GM06990 (cell line): Measurements from ENCODE around the gene ANKRD13C.

Experiments used
- DNase-seq: peaks from one replicate; pipeline ENCODE4 v3.0.0-alpha.2; 2011; ENCODE audit not compliant: insufficient read length; ENCODE audit errors: extremely low read depth
- H3K27me3 ChIP-seq: replicated peaks from 2 replicates; pipeline ENCODE4 v1.6.0; 2011; ENCODE audit warnings: low read length; ENCODE audit not compliant: control insufficient read depth, insufficient read depth
- H3K36me3 ChIP-seq: 2 replicates; pipeline ENCODE4 v1.5.1; 2011; ENCODE audit warnings: low read length; ENCODE audit not compliant: control insufficient read depth, insufficient read depth
- H3K4me3 ChIP-seq: replicated peaks from 2 replicates; pipeline ENCODE4 v1.5.1; 2011; ENCODE audit warnings: low read depth, mild to moderate bottlenecking, control low read depth, low read length
- TF ChIP-seq, protein P1 (sequence below): IDR thresholded peaks from 2 replicates; pipeline ENCODE4 v1.5.1; 2011; ENCODE audit warnings: low read length, control low read depth, mild to moderate bottlenecking, inconsistent platforms; ENCODE audit not compliant: insufficient read depth, poor library complexity, severe bottlenecking

ANKRD13C gene

DNA sequence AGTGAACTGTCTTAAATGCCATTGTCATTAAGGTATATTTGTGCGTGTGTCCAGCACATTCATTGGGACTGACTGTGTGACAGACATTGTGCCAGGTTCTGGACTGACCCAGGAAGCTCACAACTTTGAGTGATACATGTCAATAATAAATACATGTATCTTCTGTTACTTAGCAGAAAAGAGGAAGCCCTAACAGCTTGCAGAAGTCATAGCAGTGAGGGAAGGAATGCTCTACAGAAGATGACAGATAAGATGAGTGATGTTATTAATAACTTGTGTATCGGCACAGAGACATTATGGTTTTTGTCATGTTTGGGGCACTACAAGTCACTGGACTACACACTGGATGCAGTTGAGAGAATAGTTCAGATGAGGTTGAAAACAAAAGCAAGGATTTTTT is 134.5 kb downstream of the ANKRD13C start:
- TF ChIP-seq, protein P1, sequence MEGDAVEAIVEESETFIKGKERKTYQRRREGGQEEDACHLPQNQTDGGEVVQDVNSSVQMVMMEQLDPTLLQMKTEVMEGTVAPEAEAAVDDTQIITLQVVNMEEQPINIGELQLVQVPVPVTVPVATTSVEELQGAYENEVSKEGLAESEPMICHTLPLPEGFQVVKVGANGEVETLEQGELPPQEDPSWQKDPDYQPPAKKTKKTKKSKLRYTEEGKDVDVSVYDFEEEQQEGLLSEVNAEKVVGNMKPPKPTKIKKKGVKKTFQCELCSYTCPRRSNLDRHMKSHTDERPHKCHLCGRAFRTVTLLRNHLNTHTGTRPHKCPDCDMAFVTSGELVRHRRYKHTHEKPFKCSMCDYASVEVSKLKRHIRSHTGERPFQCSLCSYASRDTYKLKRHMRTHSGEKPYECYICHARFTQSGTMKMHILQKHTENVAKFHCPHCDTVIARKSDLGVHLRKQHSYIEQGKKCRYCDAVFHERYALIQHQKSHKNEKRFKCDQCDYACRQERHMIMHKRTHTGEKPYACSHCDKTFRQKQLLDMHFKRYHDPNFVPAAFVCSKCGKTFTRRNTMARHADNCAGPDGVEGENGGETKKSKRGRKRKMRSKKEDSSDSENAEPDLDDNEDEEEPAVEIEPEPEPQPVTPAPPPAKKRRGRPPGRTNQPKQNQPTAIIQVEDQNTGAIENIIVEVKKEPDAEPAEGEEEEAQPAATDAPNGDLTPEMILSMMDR: no peak
- no peak for DNase-seq
- H3K27me3 ChIP-seq: no peaks in the 10 kb centered on the region
- H3K36me3 ChIP-seq: peaks cover 4% of the 10 kb centered on the region
- H3K4me3 ChIP-seq: no peak overlapping the region

DNA sequence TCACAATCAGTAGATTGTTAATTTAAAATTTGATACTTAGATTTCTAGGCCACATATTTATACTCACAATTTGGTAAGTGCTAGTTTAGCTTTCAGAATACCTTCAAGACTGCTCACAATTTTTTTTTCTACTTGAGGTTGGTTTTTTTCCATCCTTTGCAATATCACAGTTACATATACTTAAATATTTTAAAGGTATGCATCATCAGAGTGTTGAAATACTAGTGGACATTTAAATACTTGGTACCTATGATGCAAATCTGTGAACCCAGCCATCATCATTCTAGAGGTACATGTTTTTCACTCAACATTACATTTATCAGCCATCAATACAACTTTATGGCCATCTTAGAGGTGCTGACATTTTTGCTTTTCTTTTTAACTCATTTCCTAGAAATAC is 143.0 kb downstream of the ANKRD13C start:
- TF ChIP-seq, protein P1: no peak
- no peak for DNase-seq
- H3K4me3 ChIP-seq: no peak overlapping the region
- no peaks in the 10 kb centered on the region for H3K27me3 ChIP-seq
- peaks cover 2% of the 10 kb centered on the region for H3K36me3 ChIP-seq

DNA sequence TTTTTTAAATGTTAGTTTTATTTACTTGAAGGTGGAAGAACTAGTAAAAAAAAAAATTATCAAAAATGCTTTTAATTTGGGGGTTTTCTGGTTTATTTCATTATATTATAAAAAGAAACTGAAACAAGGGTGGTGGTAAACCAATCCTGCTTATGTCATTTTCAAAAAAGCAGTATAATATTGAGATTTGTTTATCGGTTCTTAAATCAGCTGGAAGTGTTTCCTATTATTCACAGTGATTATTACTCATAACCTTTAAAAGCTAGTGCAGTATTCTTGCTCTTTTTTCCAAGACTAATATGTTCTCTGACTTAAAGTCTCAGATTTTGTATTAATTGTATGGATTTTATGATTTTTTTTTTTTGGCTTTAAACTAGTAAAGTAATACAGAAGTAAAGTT is 143.7 kb downstream of the ANKRD13C start:
- TF ChIP-seq, protein P1: no peak
- Histone ChIP-seq H3K4me3 (no peak overlapping the region), H3K27me3 (no peaks in the 10 kb centered on the region), H3K36me3 (peaks cover 2% of the 10 kb centered on the region)
- no peak for DNase-seq
